NCI-H1092 treated with DMSO at 0.1 percent for 48 hours (cell line): ENCODE data around the gene CAPN13.

ENCODE experiments used
- DNase-seq: peaks from one replicate; lab custom pipeline; 2025; lab: John Stamatoyannopoulos, UW

Gene CAPN13

GRCh38 chr2:30764021-30764800 lies 43.0 kb downstream of the CAPN13 start:
- DNase-seq = no peak

GRCh38 chr2:30763151-30763660 lies 44.0 kb downstream of the CAPN13 start:
- no peak for DNase-seq

GRCh38 chr2:30761226-30761625 lies 46.0 kb downstream of the CAPN13 start:
- DNase-seq = no peak

GRCh38 chr2:30759481-30759880 lies 47.8 kb downstream of the CAPN13 start:
- no peak for DNase-seq

- no peak for DNase-seq
Observed at GRCh38 chr2:30758191-30758651, 49.0 kb downstream of the CAPN13 start.

GRCh38 chr2:30757749-30758148 lies 49.5 kb downstream of the CAPN13 start:
- DNase-seq = no peak

- DNase-seq = no peak
Observed at GRCh38 chr2:30756971-30757370, 50.3 kb downstream of the CAPN13 start.

- no peak for DNase-seq
Observed at GRCh38 chr2:30756051-30756719, 51.1 kb downstream of the CAPN13 start.

GRCh38 chr2:30753630-30754029 lies 53.6 kb downstream of the CAPN13 start:
- DNase-seq = no peak

- DNase-seq = no peak
Observed at GRCh38 chr2:30752811-30753210, 54.4 kb downstream of the CAPN13 start.

- no peak for DNase-seq
Observed at GRCh38 chr2:30747206-30747605, 60.0 kb downstream of the CAPN13 start.

GRCh38 chr2:30744823-30745222 lies 62.4 kb downstream of the CAPN13 start:
- DNase-seq = no peak

- DNase-seq = no peak
Observed at GRCh38 chr2:30741576-30741975, 65.7 kb downstream of the CAPN13 start.

- DNase-seq = no peak
Observed at GRCh38 chr2:30738141-30738911, 68.9 kb downstream of the CAPN13 start.

- DNase-seq = no peak
Observed at GRCh38 chr2:30737326-30737610, 70.0 kb downstream of the CAPN13 start.

GRCh38 chr2:30736461-30737325 lies 70.6 kb downstream of the CAPN13 start:
- peak; percentile 80 for DNase-seq

GRCh38 chr2:30733876-30734520 lies 73.2 kb downstream of the CAPN13 start:
- no peak for DNase-seq

- DNase-seq = no peak
Observed at GRCh38 chr2:30732876-30733275, 74.4 kb downstream of the CAPN13 start.

- no peak for DNase-seq
Observed at GRCh38 chr2:30732376-30732775, 74.9 kb downstream of the CAPN13 start.

- no peak for DNase-seq
Observed at GRCh38 chr2:30731706-30732105, 75.5 kb downstream of the CAPN13 start.
